HepG2 (cell line): Measurements from ENCODE around the gene SPINK4. TPM values are rescaled to one million over a fixed set of nuclear protein-coding genes. Genes with fewer than 3 reads are reported as not detected.

Experiments used
- ATAC-seq: fragments of 200-7000 bp; cut with Tn5 transposase; 3 replicates; pipeline ENCODE4 v1.9.1; 2020; ENCODE audit warnings: mild to moderate bottlenecking, moderate library complexity
- BruUV-seq: library from RNA; stranded (reverse); fragments of 400-500 nt; replicated peaks from 2 replicates; lab custom pipeline; 2021; lab: Mats Ljungman, UMichigan
- CTCF ChIA-PET: fragments of 300-600 bp; formaldehyde crosslinking; extraction: SDS; loops from one replicate; lab custom pipeline; 2021; ENCODE audit warnings: low total read pairs, inconsistent platforms, low intra/inter-chr PET ratio; lab: Yijun Ruan, JAX
- POLR2A ChIA-PET: fragments of 350-600 bp; sonication (Branson Sonifier 250); formaldehyde crosslinking; loops from one replicate; lab custom pipeline; 2020; ENCODE audit warnings: antibody characterized with exemption, inconsistent platforms; lab: Yijun Ruan, JAX
- DNase-seq: peaks from one replicate; pipeline ENCODE4 v3.0.0-alpha.2; 2015; ENCODE audit warnings: low spot score
- FAIRE-seq: peaks from 3 replicates; lab custom pipeline; 2011; peaks lifted over from hg19 to GRCh38; lab: Jason Lieb, UNC
- H2AFZ ChIP-seq: one replicate; pipeline ENCODE4 v1.6.1; 2011; ENCODE audit warnings: low read length, inconsistent platforms
- H3K27ac ChIP-seq: fragments of 300-600 bp; 3 replicates; pipeline ENCODE4 v1.8.0; 2011; ENCODE audit warnings: mixed run types, mild to moderate bottlenecking, mixed read lengths, low read length, inconsistent platforms; ENCODE audit not compliant: insufficient read depth; ENCODE audit errors: extremely low read length
- H3K27me3 ChIP-seq, 2 experiments: fragments of 200-600 bp in 1 of 2; 2 replicates in 1 of 2; 3 replicates in 1 of 2; pipeline versions ENCODE4 v1.6.0 to v1.8.0; 2011; ENCODE audit warnings: low read length in 2 of 2, mild to moderate bottlenecking in 2 of 2, moderate library complexity in 2 of 2, inconsistent platforms in 1 of 2; ENCODE audit not compliant: insufficient read depth in 2 of 2, control insufficient read depth in 1 of 2
- H3K36me3 ChIP-seq, 2 experiments: fragments of 200-600 bp in 1 of 2; replicated peaks in 1 of 2; 2 replicates in 1 of 2; 3 replicates in 1 of 2; pipeline versions ENCODE4 v1.5.1 to v1.8.0; 2011; ENCODE audit warnings: low read length in 2 of 2, inconsistent platforms in 1 of 2; ENCODE audit not compliant: insufficient read depth in 2 of 2, control insufficient read depth in 1 of 2
- H3K4me1 ChIP-seq: 2 replicates; pipeline ENCODE4 v1.5.1; 2012; ENCODE audit warnings: low read length, inconsistent platforms; ENCODE audit not compliant: insufficient read depth
- H3K4me2 ChIP-seq: 2 replicates; pipeline ENCODE4 v1.6.0; 2011; ENCODE audit warnings: low read depth, low read length, inconsistent platforms
- H3K4me3 ChIP-seq, 3 experiments: fragments of 200-600 bp in 1 of 3; sonication (generic), shearing (Covaris generic) in 1 of 3; replicated peaks in 1 of 3; 2 replicates each; pipeline ENCODE4 v1.5.1; 2011 to 2016; ENCODE audit warnings: low read length in 3 of 3, inconsistent platforms in 2 of 3, low read depth in 2 of 3, mild to moderate bottlenecking in 2 of 3, control low read depth in 1 of 3, mixed read lengths in 1 of 3; ENCODE audit not compliant: insufficient read depth in 1 of 3
- H3K79me2 ChIP-seq: one replicate; pipeline ENCODE4 v1.6.1; 2011; ENCODE audit warnings: low read length, inconsistent platforms; ENCODE audit not compliant: insufficient read depth
- H3K9ac ChIP-seq: 2 replicates; pipeline ENCODE4 v1.6.0; 2011; ENCODE audit warnings: mild to moderate bottlenecking, low read depth, low read length, inconsistent platforms; ENCODE audit not compliant: insufficient read depth
- H3K9me3 ChIP-seq: 2 replicates; pipeline ENCODE4 v1.5.1; 2012; ENCODE audit warnings: mild to moderate bottlenecking, low read length
- H4K20me1 ChIP-seq: 2 replicates; pipeline ENCODE4 v1.6.0; 2011; ENCODE audit warnings: inconsistent platforms, mild to moderate bottlenecking, low read length, moderate library complexity; ENCODE audit not compliant: insufficient read depth
- HOXD1 ChIP-seq: sonication (generic); formaldehyde crosslinking; IDR thresholded peaks from 2 replicates; pipeline ENCODE4 v1.5.0; 2020; ENCODE audit warnings: missing genetic modification reagents
- MAFK ChIP-seq, 2 experiments: IDR thresholded peaks in 1 of 2; conservative IDR thresholded peaks in 1 of 2; 2 replicates each; pipeline ENCODE4 v1.6.1; 2011; ENCODE audit warnings: improper control_type of control experiment in 2 of 2, low read length in 2 of 2
- ZNF30 ChIP-seq: sonication (generic); formaldehyde crosslinking; IDR thresholded peaks from 2 replicates; pipeline ENCODE4 v1.5.0; 2020; ENCODE audit warnings: mild to moderate bottlenecking, missing genetic modification reagents
- ZNF816 ChIP-seq: sonication (generic); formaldehyde crosslinking; IDR thresholded peaks from 2 replicates; pipeline ENCODE4 v1.8.0; 2022; ENCODE audit warnings: missing genetic modification reagents, mild to moderate bottlenecking, borderline replicate concordance
- WGBS: methylation state at CpG from one replicate; pipeline ENCODE4 v1.1.6; 2017; ENCODE audit warnings: low lambda C conversion rate; 5-methylcytosine and 5-hydroxymethylcytosine counted together
- in situ Hi-C: cut with HindIII; loops from 2 replicates; pipeline ENCODE4 v1.10.0; 2017; ENCODE audit warnings: low pct_unique_long_range_greater_than_20kb; ENCODE audit not compliant: extremely low pct_ligation_motif_present
- intact Hi-C: fragments of 100-400 bp; cut with micrococcal nuclease; formaldehyde crosslinking; loops from one replicate; pipeline ENCODE4 v1.10.0; 2022; ENCODE audit not compliant: unreplicated experiment
- polyA plus RNA-seq, 8 experiments: library from polyadenylated mRNA; depleted of rRNA in 3 of 8; stranded (reverse) in 7 of 8; unstranded in 1 of 8; fragments of >200 nt; fragmentation: Illumina TruSeq in 4 of 8; extraction: Trizol in 4 of 8; gene quantifications; 2 replicates each; pipeline versions ENCODE4 v1.2.1 to v1.2.3, GENCODE V29; 2011 to 2016; ENCODE audit warnings: low read depth in 4 of 8, missing spikeins in 1 of 8, mixed read lengths in 1 of 8; ENCODE audit not compliant: insufficient read depth in 1 of 8
- total RNA-seq, 5 experiments: library from RNA; depleted of rRNA; stranded (reverse); fragments of >200 nt; fragmentation: Illumina TruSeq; extraction: Trizol; gene quantifications; 2 replicates each; pipeline ENCODE4 v1.2.3, GENCODE V29; 2016; ENCODE audit warnings: low read depth in 1 of 5
- TF ChIP-seq, protein P1 (sequence below): sonication (generic); formaldehyde crosslinking; IDR thresholded peaks from 2 replicates; pipeline ENCODE4 v1.4.0; 2020; ENCODE audit warnings: missing genetic modification reagents, borderline replicate concordance
- TF ChIP-seq, protein P2 (sequence below), 2 experiments: sonication (generic) in 1 of 2; formaldehyde crosslinking in 1 of 2; IDR thresholded peaks; 2 replicates each; pipeline versions ENCODE4 v1.5.1 to v1.6.1; 2011 to 2020; ENCODE audit warnings: borderline replicate concordance in 1 of 2, low read depth in 1 of 2, low read length in 1 of 2, mild to moderate bottlenecking in 1 of 2, missing genetic modification reagents in 1 of 2, moderate library complexity in 1 of 2

SPINK4 gene
- total and polyA plus RNA-seq, 2 of the 13 experiments (the other 11 are each of a cell fraction or from before 2014, with no cell fraction given): 0.53 to 3.4 TPM

DNA sequence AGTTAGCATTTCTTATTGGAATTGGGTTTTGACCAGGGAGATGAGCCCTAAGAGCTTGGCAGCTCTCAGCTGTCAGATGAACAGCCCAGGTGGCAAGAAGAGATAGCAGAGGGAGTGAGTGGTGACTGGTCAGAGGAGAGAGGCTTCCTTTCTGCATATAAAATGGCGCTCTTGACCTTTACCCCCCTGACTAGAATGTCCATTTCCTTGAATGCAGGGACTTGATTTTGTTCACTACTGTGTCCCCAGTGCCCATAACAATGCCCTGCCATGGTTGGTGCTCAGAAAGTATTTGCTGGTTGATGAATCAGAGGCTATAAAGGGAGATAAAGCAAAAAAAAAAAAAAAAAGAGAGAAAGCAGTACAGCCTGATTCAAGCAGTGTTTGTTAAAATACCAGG lies 32.1 kb downstream of the SPINK4 start:
- no peaks in the 10 kb centered on the region for H3K9me3 ChIP-seq
- ChIA-PET POLR2A (no interaction called here), CTCF (no interaction called here)
- BruUV-seq: no TSS peak
- H2AFZ ChIP-seq: no peak overlapping the region
- WGBS: 100% methylated on average over 1 of the region's 1 CpG
- H3K27ac ChIP-seq: no peak overlapping the region
- DNase-seq (no peak), FAIRE-seq (no peak), ATAC-seq (no peak)
- H4K20me1 ChIP-seq: no peaks in the 10 kb centered on the region
- TF ChIP-seq, protein P1, sequence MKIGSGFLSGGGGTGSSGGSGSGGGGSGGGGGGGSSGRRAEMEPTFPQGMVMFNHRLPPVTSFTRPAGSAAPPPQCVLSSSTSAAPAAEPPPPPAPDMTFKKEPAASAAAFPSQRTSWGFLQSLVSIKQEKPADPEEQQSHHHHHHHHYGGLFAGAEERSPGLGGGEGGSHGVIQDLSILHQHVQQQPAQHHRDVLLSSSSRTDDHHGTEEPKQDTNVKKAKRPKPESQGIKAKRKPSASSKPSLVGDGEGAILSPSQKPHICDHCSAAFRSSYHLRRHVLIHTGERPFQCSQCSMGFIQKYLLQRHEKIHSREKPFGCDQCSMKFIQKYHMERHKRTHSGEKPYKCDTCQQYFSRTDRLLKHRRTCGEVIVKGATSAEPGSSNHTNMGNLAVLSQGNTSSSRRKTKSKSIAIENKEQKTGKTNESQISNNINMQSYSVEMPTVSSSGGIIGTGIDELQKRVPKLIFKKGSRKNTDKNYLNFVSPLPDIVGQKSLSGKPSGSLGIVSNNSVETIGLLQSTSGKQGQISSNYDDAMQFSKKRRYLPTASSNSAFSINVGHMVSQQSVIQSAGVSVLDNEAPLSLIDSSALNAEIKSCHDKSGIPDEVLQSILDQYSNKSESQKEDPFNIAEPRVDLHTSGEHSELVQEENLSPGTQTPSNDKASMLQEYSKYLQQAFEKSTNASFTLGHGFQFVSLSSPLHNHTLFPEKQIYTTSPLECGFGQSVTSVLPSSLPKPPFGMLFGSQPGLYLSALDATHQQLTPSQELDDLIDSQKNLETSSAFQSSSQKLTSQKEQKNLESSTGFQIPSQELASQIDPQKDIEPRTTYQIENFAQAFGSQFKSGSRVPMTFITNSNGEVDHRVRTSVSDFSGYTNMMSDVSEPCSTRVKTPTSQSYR (CRISPR knock-in tag): no peak
- TF ChIP-seq MAFK (conservative IDR thresholded peaks at IDR 0.05 in 1 of 2, IDR thresholded peaks at IDR 0.05 in 1 of 2; ENCODE audit: low read length in 2 of 2) (no peak), ZNF816 (no peak), ZNF30 (CRISPR knock-in tag) (no peak), HOXD1 (CRISPR knock-in tag) (no peak)
- TF ChIP-seq, protein P2, sequence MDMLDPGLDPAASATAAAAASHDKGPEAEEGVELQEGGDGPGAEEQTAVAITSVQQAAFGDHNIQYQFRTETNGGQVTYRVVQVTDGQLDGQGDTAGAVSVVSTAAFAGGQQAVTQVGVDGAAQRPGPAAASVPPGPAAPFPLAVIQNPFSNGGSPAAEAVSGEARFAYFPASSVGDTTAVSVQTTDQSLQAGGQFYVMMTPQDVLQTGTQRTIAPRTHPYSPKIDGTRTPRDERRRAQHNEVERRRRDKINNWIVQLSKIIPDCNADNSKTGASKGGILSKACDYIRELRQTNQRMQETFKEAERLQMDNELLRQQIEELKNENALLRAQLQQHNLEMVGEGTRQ (IDR thresholded peaks at IDR 0.05; ENCODE audit: low read depth, low read length): no peak
- TF ChIP-seq, protein P2 (CRISPR knock-in tag; IDR thresholded peaks at IDR 0.05; ENCODE audit: borderline replicate concordance): no peak
- intact Hi-C loops (no loop called here), in situ Hi-C loops (no loop called here)
- peaks cover 2% of the 10 kb centered on the region for H3K79me2 ChIP-seq
- no peak overlapping the region for H3K4me2 ChIP-seq
- H3K4me1 ChIP-seq: peaks cover 2% of the 10 kb centered on the region; the same call in 1 of the 2 replicates
- peaks cover 14 to 66% of the 10 kb centered on the region in 2 experiments for H3K36me3 ChIP-seq
- no peak overlapping the region for H3K9ac ChIP-seq
- H3K4me3 ChIP-seq: no peak overlapping the region
- no peaks in the 10 kb centered on the region for H3K27me3 ChIP-seq
